GM23338 (cell line): ENCODE measurements around the gene SLX4.

Experiments
- CREB1 ChIP-seq: fragments of 250-450 bp; sonication (Bioruptor Pico); IDR thresholded peaks from 2 replicates; pipeline ENCODE4 v1.5.0; 2020; ENCODE audit warnings: low read depth, mild to moderate bottlenecking, moderate library complexity
- EZH2 ChIP-seq: fragments of 200-600 bp; sonication (generic); IDR thresholded peaks from one replicate; pipeline ENCODE4 v1.8.0; 2017; ENCODE audit warnings: antibody characterized with exemption, mild to moderate bottlenecking, low read depth; ENCODE audit not compliant: unreplicated experiment
- EZH2phosphoT487 ChIP-seq: fragments of 200-600 bp; sonication (generic); IDR thresholded peaks from one replicate; pipeline ENCODE4 v1.8.1; 2018; ENCODE audit warnings: antibody characterized with exemption; ENCODE audit not compliant: unreplicated experiment
- JUNB ChIP-seq: IDR thresholded peaks from one replicate; pipeline ENCODE4 v1.6.1; 2016; ENCODE audit warnings: antibody characterized with exemption; ENCODE audit not compliant: unreplicated experiment
- POLR2AphosphoS5 ChIP-seq: IDR thresholded peaks from 2 replicates; pipeline ENCODE4 v1.6.1; 2016; ENCODE audit warnings: antibody characterized with exemption, low read depth
- REST ChIP-seq: IDR thresholded peaks from one replicate; pipeline ENCODE4 v1.6.1; 2018; ENCODE audit warnings: antibody characterized with exemption; ENCODE audit not compliant: unreplicated experiment
- STAT1 ChIP-seq: IDR thresholded peaks from one replicate; pipeline ENCODE4 v1.6.1; 2016; ENCODE audit warnings: antibody characterized with exemption; ENCODE audit not compliant: unreplicated experiment
- ZNF114 ChIP-seq: fragments of 250-450 bp; sonication (Bioruptor Pico); IDR thresholded peaks from 2 replicates; pipeline ENCODE4 v1.5.0; 2020; ENCODE audit warnings: mild to moderate bottlenecking, moderate library complexity
- TF ChIP-seq, protein P1 (sequence below), 2 experiments: fragments of 200-600 bp in 1 of 2; sonication (generic) in 1 of 2; conservative IDR thresholded peaks; 2 replicates each; pipeline versions ENCODE4 v1.5.1 to v1.6.1; 2016 to 2017; ENCODE audit warnings: antibody characterized with exemption in 2 of 2, low read depth in 2 of 2, mild to moderate bottlenecking in 2 of 2, moderate library complexity in 1 of 2

- TF ChIP-seq CREB1 (CRISPR knock-in tag) (no peak), EZH2phosphoT487 (no peak), POLR2AphosphoS5 (no peak), REST (no peak), EZH2 (no peak), JUNB (no peak), STAT1 (no peak), ZNF114 (CRISPR knock-in tag) (no peak)
- TF ChIP-seq, protein P1, sequence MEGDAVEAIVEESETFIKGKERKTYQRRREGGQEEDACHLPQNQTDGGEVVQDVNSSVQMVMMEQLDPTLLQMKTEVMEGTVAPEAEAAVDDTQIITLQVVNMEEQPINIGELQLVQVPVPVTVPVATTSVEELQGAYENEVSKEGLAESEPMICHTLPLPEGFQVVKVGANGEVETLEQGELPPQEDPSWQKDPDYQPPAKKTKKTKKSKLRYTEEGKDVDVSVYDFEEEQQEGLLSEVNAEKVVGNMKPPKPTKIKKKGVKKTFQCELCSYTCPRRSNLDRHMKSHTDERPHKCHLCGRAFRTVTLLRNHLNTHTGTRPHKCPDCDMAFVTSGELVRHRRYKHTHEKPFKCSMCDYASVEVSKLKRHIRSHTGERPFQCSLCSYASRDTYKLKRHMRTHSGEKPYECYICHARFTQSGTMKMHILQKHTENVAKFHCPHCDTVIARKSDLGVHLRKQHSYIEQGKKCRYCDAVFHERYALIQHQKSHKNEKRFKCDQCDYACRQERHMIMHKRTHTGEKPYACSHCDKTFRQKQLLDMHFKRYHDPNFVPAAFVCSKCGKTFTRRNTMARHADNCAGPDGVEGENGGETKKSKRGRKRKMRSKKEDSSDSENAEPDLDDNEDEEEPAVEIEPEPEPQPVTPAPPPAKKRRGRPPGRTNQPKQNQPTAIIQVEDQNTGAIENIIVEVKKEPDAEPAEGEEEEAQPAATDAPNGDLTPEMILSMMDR (conservative IDR thresholded peaks at IDR 0.05; ENCODE audit: low read depth in 2 of 2): no peak
Observed at GRCh38 chr16:3608069-3608468, 3.3 kb downstream of the SLX4 start.
